CD4-positive, CD25-positive, alpha-beta regulatory T cell (primary cell): ENCODE measurements around the gene ZNRF4. TPM values are rescaled to one million over a fixed set of nuclear protein-coding genes. Genes with fewer than 3 reads are reported as not detected.

ENCODE experiments used
- ATAC-seq, 2 donors: fragments of 150-1000 bp; cut with Tn5 transposase; one replicate each; pipeline ENCODE4 v1.10.0; 2021; ENCODE audit warnings: low read depth in 2 of 2, moderate number of reproducible peaks in 2 of 2, moderate library complexity in 1 of 2
- DNase-seq, 3 donors: peaks; one replicate each; pipeline versions ENCODE4 v3.0.0 to v3.0.0-alpha.2; 2012 to 2022; ENCODE audit warnings: mixed read lengths in 1 of 3
- H3K27ac ChIP-seq: one replicate; pipeline ENCODE4 v1.7.0; 2013; ENCODE audit warnings: mild to moderate bottlenecking, low read length; ENCODE audit not compliant: insufficient read depth, poor library complexity, severe bottlenecking
- H3K27me3 ChIP-seq: one replicate; pipeline ENCODE4 v1.7.0; 2013; ENCODE audit warnings: low read length; ENCODE audit not compliant: control insufficient read depth, insufficient read depth
- H3K36me3 ChIP-seq: one replicate; pipeline ENCODE4 v1.7.0; 2013; ENCODE audit warnings: mild to moderate bottlenecking, low read length, moderate library complexity; ENCODE audit not compliant: control insufficient read depth, insufficient read depth
- H3K4me1 ChIP-seq: 2 replicates; pipeline ENCODE4 v1.7.0; 2013; ENCODE audit warnings: mild to moderate bottlenecking, low read length; ENCODE audit not compliant: insufficient read depth, control insufficient read depth, poor library complexity, severe bottlenecking
- H3K4me3 ChIP-seq: one replicate; pipeline ENCODE4 v1.7.0; 2013; ENCODE audit warnings: low read depth, mild to moderate bottlenecking, low read length, moderate library complexity
- H3K9me3 ChIP-seq, 2 experiments: 1 replicate in 1 of 2; 2 replicates in 1 of 2; pipeline ENCODE4 v1.7.0; 2013; ENCODE audit warnings: low read length in 2 of 2, mild to moderate bottlenecking in 1 of 2, moderate library complexity in 1 of 2; ENCODE audit not compliant: control insufficient read depth in 2 of 2
- H3K27ac Mint-ChIP-seq, 3 donors: one replicate each; pipeline ENCODE4 v1.8.0; 2020 to 2022; ENCODE audit warnings: mild to moderate bottlenecking in 3 of 3, mixed read lengths in 3 of 3, moderate library complexity in 2 of 3
- H3K27me3 Mint-ChIP-seq: one replicate; pipeline ENCODE4 v1.8.0; 2022; ENCODE audit warnings: mild to moderate bottlenecking, mixed read lengths
- H3K36me3 Mint-ChIP-seq: one replicate; pipeline ENCODE4 v1.8.0; 2020; ENCODE audit warnings: mixed read lengths
- H3K4me1 Mint-ChIP-seq, 4 donors: one replicate each; pipeline ENCODE4 v1.8.0; 2020 to 2022; ENCODE audit warnings: mixed read lengths in 4 of 4, mild to moderate bottlenecking in 1 of 4
- H3K4me3 Mint-ChIP-seq, 4 donors: one replicate each; pipeline ENCODE4 v1.8.0; 2020 to 2022; ENCODE audit warnings: mild to moderate bottlenecking in 4 of 4, mixed read lengths in 4 of 4, moderate library complexity in 3 of 4
- H3K9me3 Mint-ChIP-seq, 7 donors: one replicate each; pipeline ENCODE4 v1.8.0; 2020 to 2022; ENCODE audit warnings: mixed read lengths in 7 of 7, mild to moderate bottlenecking in 3 of 7, moderate library complexity in 2 of 7
- polyA plus RNA-seq, 4 donors: library from polyadenylated mRNA; unstranded; fragments of 300-500 nt; fragmentation: Illumina TruSeq; gene quantifications; one replicate each; pipeline ENCODE4 v1.2.3, GENCODE V29; 2021
- total RNA-seq: library from RNA; stranded (reverse); gene quantifications from one replicate; pipeline ENCODE4 v1.2.3, GENCODE V29; 2022

ZNRF4 gene
- total and polyA plus RNA-seq, 5 donors from 2014 or later = not detected

DNA sequence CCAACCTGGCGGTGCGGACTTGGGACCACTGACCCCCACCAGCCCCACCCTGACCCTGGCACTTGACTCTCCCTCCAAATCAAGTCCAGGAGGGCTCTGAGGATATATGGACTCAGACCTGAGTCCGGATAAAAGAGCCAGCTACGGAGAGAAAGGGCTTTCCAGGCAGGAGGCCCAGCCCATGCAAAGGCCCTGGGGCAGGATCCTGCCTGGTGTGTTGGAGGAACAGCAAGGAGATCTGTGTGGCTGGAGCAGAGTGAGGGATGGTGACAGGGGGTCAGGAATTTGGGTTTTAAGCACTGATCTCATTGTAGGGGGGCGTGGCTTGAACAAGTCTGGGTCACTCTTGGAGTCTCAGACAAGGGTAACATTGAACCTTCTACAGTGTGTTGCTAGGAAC is 474 bp upstream of the ZNRF4 start:
- Mint-ChIP-seq H3K4me1 (peaks cover 0 to 2% (median 0%) of the 10 kb centered on the region in 4 donors), H3K4me3 (no peak overlapping the region), H3K27me3 (peaks cover 5% of the 10 kb centered on the region), H3K36me3 (no peaks in the 10 kb centered on the region), H3K27ac (no peak overlapping the region), H3K9me3 (peaks cover 0 to 2% (median 0%) of the 10 kb centered on the region in 7 donors)
- no peaks in the 10 kb centered on the region for H3K4me1 ChIP-seq
- H3K9me3 ChIP-seq = no peaks in the 10 kb centered on the region
- H3K4me3 ChIP-seq = no peak overlapping the region
- no peak for ATAC-seq
- no peak overlapping the region for H3K27ac ChIP-seq
- no peak for DNase-seq
- no peaks in the 10 kb centered on the region for H3K27me3 ChIP-seq
- H3K36me3 ChIP-seq = no peaks in the 10 kb centered on the region

DNA sequence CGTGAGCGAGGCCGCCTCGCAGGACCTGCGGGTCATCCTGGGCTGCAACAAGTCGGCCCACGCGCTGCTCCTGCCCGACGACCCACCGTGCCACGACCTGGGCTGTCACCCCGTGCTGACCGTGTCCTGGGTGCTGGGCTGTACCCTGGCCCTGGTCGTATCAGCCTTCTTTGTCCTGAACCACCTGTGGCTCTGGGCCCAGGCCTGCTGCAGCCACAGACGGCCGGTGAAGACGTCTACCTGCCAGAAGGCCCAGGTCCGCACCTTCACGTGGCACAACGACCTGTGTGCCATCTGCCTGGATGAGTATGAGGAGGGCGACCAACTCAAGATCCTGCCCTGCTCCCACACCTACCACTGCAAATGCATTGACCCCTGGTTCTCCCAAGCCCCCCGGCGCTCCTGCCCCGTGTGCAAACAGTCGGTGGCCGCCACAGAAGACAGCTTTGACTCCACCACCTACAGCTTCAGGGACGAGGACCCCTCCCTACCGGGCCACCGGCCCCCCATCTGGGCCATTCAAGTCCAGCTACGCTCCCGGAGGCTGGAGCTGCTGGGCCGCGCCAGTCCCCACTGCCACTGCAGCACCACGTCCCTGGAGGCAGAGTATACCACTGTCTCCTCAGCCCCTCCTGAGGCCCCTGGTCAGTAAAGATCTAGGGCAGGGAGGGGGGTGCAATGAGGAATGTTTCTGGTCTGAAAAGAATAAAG is 1.1 kb downstream of the ZNRF4 start:
- DNase-seq = no peak
- no peak for ATAC-seq
- peaks cover 0 to 3% (median 0%) of the 10 kb centered on the region in 7 donors for H3K9me3 Mint-ChIP-seq
- Histone ChIP-seq H3K9me3 (no peaks in the 10 kb centered on the region), H3K4me3 (no peak overlapping the region), H3K27me3 (no peaks in the 10 kb centered on the region), H3K36me3 (no peaks in the 10 kb centered on the region), H3K27ac (no peak overlapping the region), H3K4me1 (no peaks in the 10 kb centered on the region)
- no peak overlapping the region for H3K27ac Mint-ChIP-seq
- no peaks in the 10 kb centered on the region for H3K27me3 Mint-ChIP-seq
- no peak overlapping the region for H3K4me3 Mint-ChIP-seq
- peaks cover 0 to 2% (median 0%) of the 10 kb centered on the region in 4 donors for H3K4me1 Mint-ChIP-seq
- H3K36me3 Mint-ChIP-seq = no peaks in the 10 kb centered on the region

DNA sequence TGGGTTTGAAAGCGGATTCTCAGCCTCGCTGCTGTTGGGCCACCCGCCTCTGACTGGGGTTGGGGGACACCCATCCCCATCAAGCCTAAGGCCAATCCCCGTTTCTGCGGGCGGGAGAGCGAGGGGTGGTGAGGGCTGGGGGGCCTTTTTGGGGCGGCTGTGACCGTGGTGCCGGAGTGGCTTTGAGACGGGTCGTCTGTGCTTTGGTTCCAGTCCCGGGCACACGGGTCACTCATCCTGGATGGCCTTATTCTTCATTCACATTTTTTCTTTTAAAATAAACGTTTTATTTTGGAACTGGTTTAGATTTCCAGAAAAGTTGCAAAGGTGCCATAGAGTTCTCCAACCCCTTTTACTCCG is 1.6 kb downstream of the ZNRF4 start:
- no peaks in the 10 kb centered on the region for H3K4me1 ChIP-seq
- no peaks in the 10 kb centered on the region for H3K36me3 ChIP-seq
- H3K4me3 ChIP-seq = no peak overlapping the region
- Mint-ChIP-seq H3K4me1 (peaks cover 0 to 2% (median 0%) of the 10 kb centered on the region in 4 donors), H3K9me3 (peaks cover 0 to 3% (median 0%) of the 10 kb centered on the region in 7 donors), H3K27ac (no peak overlapping the region), H3K36me3 (no peaks in the 10 kb centered on the region), H3K4me3 (no peak overlapping the region), H3K27me3 (no peaks in the 10 kb centered on the region)
- no peak for ATAC-seq
- H3K27me3 ChIP-seq = no peaks in the 10 kb centered on the region
- no peaks in the 10 kb centered on the region for H3K9me3 ChIP-seq
- no peak for DNase-seq
- H3K27ac ChIP-seq = no peak overlapping the region

DNA sequence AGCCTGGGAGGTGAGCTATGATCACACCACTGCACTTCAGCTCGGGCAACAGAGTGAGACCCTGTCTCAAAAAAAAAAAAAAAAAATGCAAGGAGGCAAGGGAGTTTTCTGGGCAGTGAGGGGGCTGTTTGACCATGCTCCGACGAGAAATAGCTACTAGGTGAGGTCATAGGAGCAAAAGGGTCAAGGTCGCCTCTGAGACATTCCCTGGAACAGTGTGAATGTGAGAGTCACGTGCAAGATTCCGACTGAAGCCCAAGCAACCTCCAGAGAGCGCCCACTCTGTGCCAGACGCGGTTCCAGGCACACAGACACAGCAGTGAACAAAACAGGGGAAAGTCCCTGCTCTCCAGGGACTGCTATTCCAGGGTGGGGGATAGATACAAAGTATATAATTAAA is 2.5 kb downstream of the ZNRF4 start:
- no peak overlapping the region for H3K27ac Mint-ChIP-seq
- no peak overlapping the region for H3K4me3 ChIP-seq
- no peaks in the 10 kb centered on the region for H3K27me3 ChIP-seq
- no peak for ATAC-seq
- no peaks in the 10 kb centered on the region for H3K36me3 ChIP-seq
- peaks cover 0 to 3% (median 0%) of the 10 kb centered on the region in 7 donors for H3K9me3 Mint-ChIP-seq
- H3K27ac ChIP-seq = no peak overlapping the region
- H3K9me3 ChIP-seq = no peaks in the 10 kb centered on the region
- no peaks in the 10 kb centered on the region for H3K4me1 ChIP-seq
- peaks cover 0 to 2% (median 0%) of the 10 kb centered on the region in 4 donors for H3K4me1 Mint-ChIP-seq
- H3K36me3 Mint-ChIP-seq = no peaks in the 10 kb centered on the region
- no peak for DNase-seq
- H3K27me3 Mint-ChIP-seq = no peaks in the 10 kb centered on the region
- H3K4me3 Mint-ChIP-seq = no peak overlapping the region

DNA sequence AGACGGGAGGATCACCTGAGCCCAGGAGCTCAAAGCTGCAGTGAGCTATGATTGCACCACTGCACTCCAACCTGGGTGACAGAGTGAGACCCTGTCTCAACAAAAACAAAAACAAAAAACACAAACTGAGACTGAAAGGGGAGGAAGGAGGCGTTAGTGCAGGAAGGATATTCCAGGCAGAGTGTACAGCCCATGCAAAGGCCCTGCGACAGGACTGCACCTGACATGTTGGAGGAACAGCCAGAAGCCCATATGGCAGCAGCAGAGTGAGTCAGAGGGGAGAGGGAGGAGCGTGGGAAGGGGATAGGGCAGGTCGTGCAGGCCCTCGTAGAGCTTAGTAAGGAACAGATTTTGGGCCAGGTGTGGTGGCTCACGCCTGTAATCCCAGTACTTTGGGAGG is 3.2 kb downstream of the ZNRF4 start:
- no peak overlapping the region for H3K4me3 ChIP-seq
- H3K27me3 ChIP-seq = no peaks in the 10 kb centered on the region
- H3K4me1 Mint-ChIP-seq = peaks cover 0 to 2% (median 0%) of the 10 kb centered on the region in 4 donors
- no peak overlapping the region for H3K4me3 Mint-ChIP-seq
- H3K36me3 Mint-ChIP-seq = no peaks in the 10 kb centered on the region
- ATAC-seq (no peak), DNase-seq (no peak)
- no peaks in the 10 kb centered on the region for H3K4me1 ChIP-seq
- no peaks in the 10 kb centered on the region for H3K27me3 Mint-ChIP-seq
- H3K27ac ChIP-seq = no peak overlapping the region
- no peaks in the 10 kb centered on the region for H3K36me3 ChIP-seq
- H3K9me3 Mint-ChIP-seq = peaks cover 0 to 7% (median 0%) of the 10 kb centered on the region in 7 donors
- H3K9me3 ChIP-seq = no peaks in the 10 kb centered on the region
- no peak overlapping the region for H3K27ac Mint-ChIP-seq

DNA sequence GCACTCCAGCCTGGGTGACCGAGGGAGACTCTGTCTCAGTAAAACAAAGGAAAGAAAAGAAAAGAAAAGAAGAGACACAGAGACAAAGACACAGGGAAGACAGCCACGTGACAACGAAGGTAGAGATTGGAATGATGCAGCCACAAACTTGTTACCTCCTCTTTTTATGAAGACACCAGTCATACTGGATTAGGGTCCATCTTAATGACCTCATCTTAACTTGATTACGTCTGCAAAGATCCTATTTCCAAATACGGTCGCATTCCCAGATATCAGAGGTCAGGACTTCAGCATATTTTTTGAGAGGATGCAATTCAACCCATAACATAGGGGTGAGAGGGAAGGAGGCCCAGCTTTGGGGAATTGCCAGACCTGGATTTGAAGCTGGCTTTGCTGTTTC is 4.1 kb downstream of the ZNRF4 start:
- H3K36me3 ChIP-seq = no peaks in the 10 kb centered on the region
- no peak for DNase-seq
- Mint-ChIP-seq H3K9me3 (peaks cover 0 to 7% (median 0%) of the 10 kb centered on the region in 7 donors), H3K27ac (no peak overlapping the region), H3K4me3 (no peak overlapping the region), H3K36me3 (no peaks in the 10 kb centered on the region), H3K27me3 (no peaks in the 10 kb centered on the region), H3K4me1 (peaks cover 0 to 2% (median 0%) of the 10 kb centered on the region in 4 donors)
- ATAC-seq = no peak
- H3K4me1 ChIP-seq = no peaks in the 10 kb centered on the region
- H3K27ac ChIP-seq = no peak overlapping the region
- H3K27me3 ChIP-seq = no peaks in the 10 kb centered on the region
- no peak overlapping the region for H3K4me3 ChIP-seq
- no peaks in the 10 kb centered on the region for H3K9me3 ChIP-seq

DNA sequence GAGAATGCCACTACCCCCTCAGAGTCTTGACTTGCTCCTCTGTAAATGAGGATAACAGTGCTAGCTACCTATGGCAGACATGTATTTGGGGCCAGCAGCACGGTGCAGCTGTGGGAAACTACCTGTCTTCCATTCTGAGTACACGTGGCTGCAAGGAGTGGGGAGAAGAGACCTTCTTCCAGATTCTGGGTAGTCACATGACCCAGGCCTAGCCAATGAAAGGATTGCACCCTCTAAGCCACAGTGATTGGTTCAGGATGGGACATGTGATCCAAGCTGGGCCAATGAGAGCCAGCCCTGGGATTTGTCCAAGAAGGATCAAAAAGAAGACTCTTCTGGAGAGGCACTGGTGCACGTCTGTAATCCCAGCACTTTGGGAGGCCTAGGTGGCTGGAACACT is 5.5 kb downstream of the ZNRF4 start:
- Histone ChIP-seq H3K27me3 (no peaks in the 10 kb centered on the region), H3K9me3 (no peaks in the 10 kb centered on the region), H3K4me3 (no peak overlapping the region), H3K36me3 (no peaks in the 10 kb centered on the region), H3K27ac (no peak overlapping the region), H3K4me1 (no peaks in the 10 kb centered on the region)
- Mint-ChIP-seq H3K9me3 (peaks cover 0 to 7% (median 0%) of the 10 kb centered on the region in 7 donors), H3K4me3 (no peak overlapping the region), H3K27ac (no peak overlapping the region), H3K36me3 (no peaks in the 10 kb centered on the region), H3K27me3 (no peaks in the 10 kb centered on the region), H3K4me1 (peaks cover 0 to 2% (median 0%) of the 10 kb centered on the region in 4 donors)
- no peak for ATAC-seq
- no peak for DNase-seq

DNA sequence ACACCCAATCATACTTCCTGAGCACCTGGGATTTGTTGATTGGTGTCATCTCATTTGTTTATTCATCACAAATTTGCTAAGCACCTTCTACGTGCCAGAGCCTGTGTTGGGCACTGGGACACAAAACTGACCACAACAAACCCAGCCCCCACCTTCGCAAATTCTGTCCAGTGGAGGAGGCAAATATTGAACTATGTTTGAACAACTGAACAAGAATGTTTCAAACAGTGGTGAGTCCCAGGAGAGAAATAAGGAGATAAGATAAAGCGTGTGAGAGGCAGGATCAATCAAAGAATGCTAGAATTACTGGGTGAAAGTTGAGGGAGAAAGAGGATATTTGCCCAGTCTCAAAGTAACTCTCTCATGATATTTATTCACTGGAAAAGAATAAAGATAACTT is 8.7 kb downstream of the ZNRF4 start:
- Histone ChIP-seq H3K4me3 (no peak overlapping the region), H3K27ac (no peak overlapping the region), H3K4me1 (no peaks in the 10 kb centered on the region), H3K9me3 (no peaks in the 10 kb centered on the region), H3K36me3 (no peaks in the 10 kb centered on the region), H3K27me3 (no peaks in the 10 kb centered on the region)
- Mint-ChIP-seq H3K9me3 (peaks cover 0 to 9% (median 0%) of the 10 kb centered on the region in 7 donors), H3K4me3 (no peak overlapping the region), H3K36me3 (no peaks in the 10 kb centered on the region), H3K4me1 (no peaks in the 10 kb centered on the region), H3K27me3 (no peaks in the 10 kb centered on the region), H3K27ac (no peak overlapping the region)
- no peak for ATAC-seq
- DNase-seq = no peak
